MM.1S (cell line): ENCODE data around the gene FOXP1.

ENCODE experiments used
- DNase-seq: peaks from one replicate; pipeline ENCODE4 v3.0.0-alpha.2; 2015
- H2AFZ ChIP-seq: fragments of 300-600 bp; sonication (generic); 2 replicates; pipeline ENCODE4 v1.6.0; 2016; ENCODE audit warnings: antibody characterized with exemption, low read length
- H3F3A ChIP-seq: fragments of 300-600 bp; sonication (generic); 2 replicates; pipeline ENCODE4 v1.6.1; 2016; ENCODE audit warnings: mild to moderate bottlenecking, antibody characterized with exemption, low read length, moderate library complexity, mixed read lengths; ENCODE audit not compliant: insufficient read depth
- H3K27ac ChIP-seq: fragments of 300-600 bp; sonication (generic); 2 replicates; pipeline ENCODE4 v1.5.1; 2016; ENCODE audit warnings: mild to moderate bottlenecking, low read length
- H3K27me3 ChIP-seq: fragments of 300-600 bp; sonication (generic); replicated peaks from 2 replicates; pipeline ENCODE4 v1.6.0; 2016; ENCODE audit warnings: low read length; ENCODE audit not compliant: insufficient read depth
- H3K36me3 ChIP-seq: fragments of 300-600 bp; sonication (generic); replicated peaks from 2 replicates; pipeline ENCODE4 v1.6.1; 2016; ENCODE audit warnings: mild to moderate bottlenecking, low read length, mixed read lengths; ENCODE audit not compliant: insufficient read depth
- H3K4me1 ChIP-seq: fragments of 300-600 bp; sonication (generic); 2 replicates; pipeline ENCODE4 v1.6.1; 2016; ENCODE audit warnings: low read length, mixed read lengths
- H3K4me2 ChIP-seq: fragments of 300-600 bp; sonication (generic); 2 replicates; pipeline ENCODE4 v1.6.0; 2016; ENCODE audit warnings: low read depth, low read length
- H3K4me3 ChIP-seq: fragments of 300-600 bp; sonication (generic); 2 replicates; pipeline ENCODE4 v1.5.1; 2016; ENCODE audit warnings: low read length, mixed read lengths
- H3K79me2 ChIP-seq: fragments of 300-600 bp; sonication (generic); 2 replicates; pipeline ENCODE4 v1.6.1; 2016; ENCODE audit warnings: mixed run types, low read length, mixed read lengths
- H3K9ac ChIP-seq: fragments of 300-600 bp; sonication (generic); 2 replicates; pipeline ENCODE4 v1.6.1; 2016; ENCODE audit warnings: low read length, mixed read lengths
- H3K9me2 ChIP-seq: fragments of 300-600 bp; sonication (generic); replicated peaks from 2 replicates; pipeline ENCODE4 v1.6.1; 2016; ENCODE audit warnings: mild to moderate bottlenecking, low read length, mixed read lengths; ENCODE audit not compliant: insufficient read depth
- H3K9me3 ChIP-seq: fragments of 300-600 bp; sonication (generic); replicated peaks from 2 replicates; pipeline ENCODE4 v1.6.1; 2016; ENCODE audit warnings: mild to moderate bottlenecking, low read length, mixed read lengths; ENCODE audit not compliant: insufficient read depth
- H4K20me1 ChIP-seq: fragments of 300-600 bp; sonication (generic); 2 replicates; pipeline ENCODE4 v1.6.1; 2016; ENCODE audit warnings: mild to moderate bottlenecking, low read length, moderate library complexity, mixed read lengths; ENCODE audit not compliant: insufficient read depth
- CTCF ChIP-seq: fragments of 300-600 bp; sonication (generic); IDR thresholded peaks from 2 replicates; pipeline ENCODE4 v1.5.1; 2016; ENCODE audit warnings: antibody characterized with exemption, low read length, mixed read lengths
- EZH2 ChIP-seq: fragments of 300-600 bp; sonication (generic); optimal IDR thresholded peaks from 2 replicates; pipeline ENCODE3; 2017; ENCODE audit warnings: low read depth, mild to moderate bottlenecking, antibody characterized with exemption, low read length, mixed read lengths
- EZH2phosphoT487 ChIP-seq: fragments of 300-600 bp; sonication (generic); IDR thresholded peaks from 2 replicates; pipeline ENCODE4 v1.6.1; 2018; ENCODE audit warnings: antibody characterized with exemption, low read length

FOXP1 gene

DNA sequence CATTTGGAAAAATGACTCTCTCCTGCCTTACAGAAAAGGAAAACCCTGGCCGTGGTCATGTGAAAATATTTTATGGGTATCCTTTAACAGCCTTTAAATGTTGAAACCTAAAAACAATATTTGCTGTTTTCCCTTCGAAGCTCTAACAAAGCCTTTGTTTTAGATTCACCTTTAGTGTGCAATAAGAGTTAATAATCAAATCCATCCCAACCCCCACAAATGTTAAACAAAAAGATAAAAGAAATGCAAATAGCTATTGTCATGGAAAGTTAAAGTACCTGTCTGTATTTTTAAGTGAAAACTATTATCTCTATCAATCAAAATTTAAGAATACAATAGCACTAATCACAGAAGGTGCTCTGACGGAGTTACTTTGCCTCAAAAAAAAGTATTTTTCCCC is 279.3 kb downstream of the FOXP1 start:
- no peak for TF ChIP-seq EZH2
- no peak for TF ChIP-seq EZH2phosphoT487
- no peak for TF ChIP-seq CTCF
- H3K36me3 ChIP-seq, result no peaks in the 10 kb centered on the region
- no peaks in the 10 kb centered on the region for H3K79me2 ChIP-seq
- no peaks in the 10 kb centered on the region for H3K27me3 ChIP-seq
- H3K9me3 ChIP-seq, result no peaks in the 10 kb centered on the region
- no peak overlapping the region for H3K4me3 ChIP-seq
- no peak overlapping the region for H3K9ac ChIP-seq
- H3K27ac ChIP-seq, result no peak overlapping the region
- H4K20me1 ChIP-seq, result no peaks in the 10 kb centered on the region
- H3K4me2 ChIP-seq, result no peak overlapping the region
- DNase-seq, result no peak
- peaks cover 10% of the 10 kb centered on the region for H3K4me1 ChIP-seq
- no peak overlapping the region for H2AFZ ChIP-seq
- H3F3A ChIP-seq, result no peaks in the 10 kb centered on the region
- H3K9me2 ChIP-seq, result no peaks in the 10 kb centered on the region

- Histone ChIP-seq H3K4me3 (no peak overlapping the region), H3K9me3 (no peaks in the 10 kb centered on the region), H3K27ac (no peak overlapping the region), H3K4me2 (no peak overlapping the region), H3K79me2 (no peaks in the 10 kb centered on the region), H4K20me1 (no peaks in the 10 kb centered on the region), H3K9me2 (no peaks in the 10 kb centered on the region), H3K36me3 (no peaks in the 10 kb centered on the region), H2AFZ (no peak overlapping the region), H3F3A (no peaks in the 10 kb centered on the region), H3K9ac (no peak overlapping the region), H3K4me1 (peaks cover 10% of the 10 kb centered on the region), H3K27me3 (no peaks in the 10 kb centered on the region)
- no peak for TF ChIP-seq CTCF
- TF ChIP-seq EZH2, result no peak
- TF ChIP-seq EZH2phosphoT487, result no peak
- DNase-seq, result no peak
Observed at GRCh38 chr3:71303627-71304200, 279.8 kb downstream of the FOXP1 start.

- Histone ChIP-seq H3F3A (no peaks in the 10 kb centered on the region), H3K36me3 (no peaks in the 10 kb centered on the region), H3K27me3 (no peaks in the 10 kb centered on the region), H3K9me3 (no peaks in the 10 kb centered on the region), H3K4me3 (no peak overlapping the region), H3K4me2 (no peak overlapping the region), H3K9me2 (no peaks in the 10 kb centered on the region), H3K27ac (no peak overlapping the region), H4K20me1 (no peaks in the 10 kb centered on the region), H3K9ac (no peak overlapping the region), H2AFZ (no peak overlapping the region), H3K4me1 (peaks cover 10% of the 10 kb centered on the region), H3K79me2 (no peaks in the 10 kb centered on the region)
- TF ChIP-seq EZH2phosphoT487, result no peak
- TF ChIP-seq CTCF, result no peak
- TF ChIP-seq EZH2, result no peak
- DNase-seq, result no peak
Observed at GRCh38 chr3:71302604-71303003, 280.9 kb downstream of the FOXP1 start.
